Caco-2 (cell line): ENCODE measurements around the gene RANBP17. TPM values are rescaled to one million over a fixed set of nuclear protein-coding genes. Genes with fewer than 3 reads are reported as not detected.
"Not testable (repeated sequence)": the region's sequence is repeated elsewhere in the genome, so short reads cannot be mapped to it uniquely, and the experiment has no call there.

Source experiments
- BruUV-seq: library from RNA; stranded (reverse); fragments of 400-500 nt; replicated peaks from 2 replicates; lab custom pipeline; 2021; lab: Mats Ljungman, UMichigan
- CTCF ChIA-PET: fragments of 300-600 bp; sonication (Branson Sonifier 250); formaldehyde crosslinking; loops from one replicate; lab custom pipeline; 2022; ENCODE audit warnings: antibody characterized with exemption; lab: Charles Lee
- POLR2A ChIA-PET: fragments of 300-600 bp; sonication (Branson Sonifier 250); formaldehyde crosslinking; loops from one replicate; lab custom pipeline; 2022; ENCODE audit warnings: antibody characterized with exemption; lab: Charles Lee
- DNase-seq, 2 experiments: peaks; one replicate each; pipeline versions ENCODE4 v3.0.0 to v3.0.0-alpha.2; 2020 to 2022
- H3K27me3 ChIP-seq: replicated peaks from 2 replicates; pipeline ENCODE4 v1.6.0; 2011; ENCODE audit warnings: low read length; ENCODE audit not compliant: control insufficient read depth, insufficient read depth
- H3K36me3 ChIP-seq: 2 replicates; pipeline ENCODE4 v1.5.1; 2011; ENCODE audit warnings: low read length; ENCODE audit not compliant: control insufficient read depth, insufficient read depth
- H3K4me1 ChIP-seq: fragments of 250-450 bp; sonication (Bioruptor Pico); 2 replicates; pipeline ENCODE4 v1.5.1; 2020; ENCODE audit warnings: mild to moderate bottlenecking
- H3K4me3 ChIP-seq: 2 replicates; pipeline ENCODE4 v1.5.1; 2011; ENCODE audit warnings: low read depth, mild to moderate bottlenecking, control low read depth, low read length
- H3K9me3 ChIP-seq: fragments of 250-450 bp; sonication (Bioruptor Pico); 2 replicates; pipeline ENCODE4 v1.5.1; 2020; ENCODE audit warnings: mild to moderate bottlenecking, moderate library complexity
- H3K27ac Mint-ChIP-seq: one replicate; pipeline ENCODE4 v1.8.0; 2022; ENCODE audit warnings: mixed read lengths; ENCODE audit not compliant: unreplicated experiment
- H3K27me3 Mint-ChIP-seq: one replicate; pipeline ENCODE4 v1.8.0; 2022; ENCODE audit warnings: mixed read lengths; ENCODE audit not compliant: insufficient read depth, unreplicated experiment
- H3K36me3 Mint-ChIP-seq: one replicate; pipeline ENCODE4 v1.8.0; 2022; ENCODE audit warnings: mild to moderate bottlenecking, mixed read lengths; ENCODE audit not compliant: insufficient read depth, unreplicated experiment
- H3K4me1 Mint-ChIP-seq: one replicate; pipeline ENCODE4 v1.8.0; 2022; ENCODE audit warnings: low read depth, mixed read lengths; ENCODE audit not compliant: unreplicated experiment
- H3K4me3 Mint-ChIP-seq: one replicate; pipeline ENCODE4 v1.8.0; 2022; ENCODE audit warnings: mild to moderate bottlenecking, moderate library complexity, mixed read lengths; ENCODE audit not compliant: unreplicated experiment
- H3K9me3 Mint-ChIP-seq: one replicate; pipeline ENCODE4 v1.8.0; 2022; ENCODE audit warnings: mixed read lengths; ENCODE audit not compliant: unreplicated experiment
- intact Hi-C: fragments of 100-400 bp; cut with micrococcal nuclease; formaldehyde crosslinking; loops from one replicate; pipeline ENCODE4 v1.10.0; 2022; ENCODE audit not compliant: unreplicated experiment
- total RNA-seq: library from RNA; stranded (reverse); gene quantifications from 2 replicates; pipeline ENCODE4 v1.2.3, GENCODE V29; 2022
- TF ChIP-seq, protein P1 (sequence below), 2 experiments: fragments of 200-600 bp in 1 of 2; IDR thresholded peaks; 1 replicate in 1 of 2; 2 replicates in 1 of 2; pipeline versions ENCODE4 v1.5.1 to v1.8.0; 2011 to 2022; ENCODE audit warnings: antibody characterized with exemption in 1 of 2, control low read depth in 1 of 2, inconsistent platforms in 1 of 2, low read depth in 1 of 2, low read length in 1 of 2, mild to moderate bottlenecking in 1 of 2, moderate library complexity in 1 of 2; ENCODE audit not compliant: insufficient read depth in 1 of 2, severe bottlenecking in 1 of 2, unreplicated experiment in 1 of 2

The RANBP17 gene
- total RNA-seq, 1 experiment from 2014 or later, result 28.2 TPM

DNA sequence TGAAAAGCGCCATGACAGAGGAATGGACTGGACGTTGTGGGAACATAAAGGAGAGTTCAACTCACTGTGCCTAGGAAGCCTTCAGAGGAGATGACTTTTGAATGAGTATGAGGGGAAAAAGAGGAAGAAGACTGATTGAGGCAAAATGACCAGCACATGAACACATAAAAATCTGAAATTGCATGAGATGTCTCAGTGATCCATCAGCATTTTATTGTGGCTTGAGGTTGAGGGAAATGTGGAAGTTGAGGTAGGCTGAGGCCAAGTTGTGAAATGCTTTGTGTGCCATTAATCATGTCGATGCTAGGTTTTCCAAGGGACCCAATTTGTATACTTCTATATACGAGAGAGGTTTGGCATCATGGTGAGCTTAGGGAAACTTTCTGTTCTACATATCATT is 306.4 kb downstream of the RANBP17 start:
- no peaks in the 10 kb centered on the region for H3K9me3 Mint-ChIP-seq
- no peak for DNase-seq
- Histone ChIP-seq H3K4me1 (no peaks in the 10 kb centered on the region), H3K27me3 (no peaks in the 10 kb centered on the region), H3K36me3 (no peaks in the 10 kb centered on the region), H3K9me3 (no peaks in the 10 kb centered on the region), H3K4me3 (no peak overlapping the region)
- H3K4me1 Mint-ChIP-seq, result no peaks in the 10 kb centered on the region
- intact Hi-C loops, result no loop called here
- no peak overlapping the region for H3K27ac Mint-ChIP-seq
- H3K36me3 Mint-ChIP-seq, result no peaks in the 10 kb centered on the region
- TF ChIP-seq, protein P1, sequence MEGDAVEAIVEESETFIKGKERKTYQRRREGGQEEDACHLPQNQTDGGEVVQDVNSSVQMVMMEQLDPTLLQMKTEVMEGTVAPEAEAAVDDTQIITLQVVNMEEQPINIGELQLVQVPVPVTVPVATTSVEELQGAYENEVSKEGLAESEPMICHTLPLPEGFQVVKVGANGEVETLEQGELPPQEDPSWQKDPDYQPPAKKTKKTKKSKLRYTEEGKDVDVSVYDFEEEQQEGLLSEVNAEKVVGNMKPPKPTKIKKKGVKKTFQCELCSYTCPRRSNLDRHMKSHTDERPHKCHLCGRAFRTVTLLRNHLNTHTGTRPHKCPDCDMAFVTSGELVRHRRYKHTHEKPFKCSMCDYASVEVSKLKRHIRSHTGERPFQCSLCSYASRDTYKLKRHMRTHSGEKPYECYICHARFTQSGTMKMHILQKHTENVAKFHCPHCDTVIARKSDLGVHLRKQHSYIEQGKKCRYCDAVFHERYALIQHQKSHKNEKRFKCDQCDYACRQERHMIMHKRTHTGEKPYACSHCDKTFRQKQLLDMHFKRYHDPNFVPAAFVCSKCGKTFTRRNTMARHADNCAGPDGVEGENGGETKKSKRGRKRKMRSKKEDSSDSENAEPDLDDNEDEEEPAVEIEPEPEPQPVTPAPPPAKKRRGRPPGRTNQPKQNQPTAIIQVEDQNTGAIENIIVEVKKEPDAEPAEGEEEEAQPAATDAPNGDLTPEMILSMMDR (IDR thresholded peaks at IDR 0.05; ENCODE audit: insufficient read depth in 1 of 2, low read depth in 1 of 2, low read length in 1 of 2, severe bottlenecking in 1 of 2, unreplicated experiment in 1 of 2), result no peak
- BruUV-seq, result no TSS peak
- ChIA-PET POLR2A (no interaction called here), CTCF (no interaction called here)
- no peak overlapping the region for H3K4me3 Mint-ChIP-seq
- no peaks in the 10 kb centered on the region for H3K27me3 Mint-ChIP-seq

DNA sequence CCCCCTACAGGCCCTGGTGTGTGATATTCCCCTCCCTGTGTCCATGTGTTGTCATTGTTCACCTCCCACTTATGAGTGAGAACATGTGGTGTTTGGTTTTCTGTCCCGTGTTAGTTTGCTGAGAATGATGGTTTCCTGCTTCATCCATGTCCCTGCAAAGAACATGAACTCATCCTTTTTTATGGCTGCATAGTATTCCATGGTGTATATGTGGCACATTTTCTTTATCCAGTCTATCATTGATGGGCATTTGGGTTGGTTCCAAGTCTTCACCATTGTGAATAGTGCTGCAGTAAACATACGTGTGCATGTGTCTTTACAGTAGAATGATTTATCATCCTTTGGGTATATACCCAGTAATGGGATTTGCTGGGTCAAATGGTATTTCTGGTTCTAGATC is 313.1 kb downstream of the RANBP17 start:
- H3K4me1 Mint-ChIP-seq, H3K27ac Mint-ChIP-seq, H3K27me3 ChIP-seq, CTCF ChIA-PET, H3K9me3 ChIP-seq, H3K4me3 Mint-ChIP-seq, H3K36me3 ChIP-seq, POLR2A ChIA-PET, intact Hi-C loops, H3K27me3 Mint-ChIP-seq, DNase-seq, H3K36me3 Mint-ChIP-seq, BruUV-seq, H3K9me3 Mint-ChIP-seq, H3K4me1 ChIP-seq, H3K4me3 ChIP-seq: not testable (repeated sequence)

DNA sequence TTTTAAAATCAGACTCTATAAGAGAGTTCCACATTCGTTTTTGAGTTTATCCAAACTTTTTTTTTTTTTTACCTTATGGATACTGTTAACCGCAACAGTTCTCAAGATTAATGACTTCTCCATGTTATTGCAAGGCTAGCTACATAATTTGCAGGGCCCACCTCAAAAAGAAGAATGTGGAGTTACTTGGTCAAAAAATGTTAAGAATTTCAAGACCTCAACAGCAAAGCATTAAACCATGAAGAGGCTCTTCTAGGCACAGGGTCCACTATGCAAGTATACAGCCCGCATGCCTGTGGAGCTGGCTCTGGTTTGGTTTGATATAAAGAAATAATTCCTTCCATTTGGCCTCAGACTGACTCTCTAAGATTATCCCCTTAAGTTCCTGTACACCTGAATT is 313.9 kb downstream of the RANBP17 start:
- Mint-ChIP-seq H3K36me3 (peaks cover 8% of the 10 kb centered on the region), H3K9me3 (no peaks in the 10 kb centered on the region), H3K27ac (no peak overlapping the region), H3K27me3 (no peaks in the 10 kb centered on the region), H3K4me3 (no peak overlapping the region), H3K4me1 (peaks cover 7% of the 10 kb centered on the region)
- H3K36me3 ChIP-seq, result no peaks in the 10 kb centered on the region
- TF ChIP-seq, protein P1 (IDR thresholded peaks at IDR 0.05; ENCODE audit: insufficient read depth in 1 of 2, low read depth in 1 of 2, low read length in 1 of 2, severe bottlenecking in 1 of 2, unreplicated experiment in 1 of 2), result no peak
- POLR2A ChIA-PET, result no interaction called here
- no TSS peak for BruUV-seq
- no peaks in the 10 kb centered on the region for H3K27me3 ChIP-seq
- no peaks in the 10 kb centered on the region for H3K4me1 ChIP-seq
- DNase-seq, result no peak
- CTCF ChIA-PET, result no interaction called here
- no peak overlapping the region for H3K4me3 ChIP-seq
- H3K9me3 ChIP-seq, result no peaks in the 10 kb centered on the region
- intact Hi-C loops, result no loop called here

DNA sequence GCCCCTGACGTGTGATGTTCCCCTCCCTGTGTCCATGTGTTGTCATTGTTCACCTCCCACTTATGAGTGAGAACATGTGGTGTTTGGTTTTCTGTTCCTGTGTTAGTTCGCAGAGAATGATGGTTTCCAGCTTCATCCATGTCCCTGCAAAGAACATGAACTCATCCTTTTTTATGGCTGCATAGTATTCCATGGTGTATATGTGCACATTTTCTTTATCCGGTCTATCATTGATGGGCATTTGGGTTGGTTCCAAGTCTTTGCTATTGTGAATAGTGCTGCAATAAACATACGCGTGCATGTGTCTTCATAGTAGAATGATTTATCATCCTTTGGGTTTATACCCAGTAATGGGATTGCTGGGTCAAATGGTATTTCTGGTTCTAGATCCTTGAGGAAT is 316.4 kb downstream of the RANBP17 start:
- H3K9me3 Mint-ChIP-seq, H3K27ac Mint-ChIP-seq, H3K4me3 ChIP-seq, H3K36me3 ChIP-seq, H3K4me3 Mint-ChIP-seq, DNase-seq, BruUV-seq, H3K36me3 Mint-ChIP-seq, H3K9me3 ChIP-seq, H3K4me1 ChIP-seq, intact Hi-C loops, H3K27me3 ChIP-seq, CTCF ChIA-PET, H3K27me3 Mint-ChIP-seq, POLR2A ChIA-PET, H3K4me1 Mint-ChIP-seq: not testable (repeated sequence)
